NOMO-1 treated with dmso at 0.1 percent for 144 hours (cell line): Measurements from ENCODE around the gene SH3BP5.

Experiments
- DNase-seq: peaks from one replicate; lab custom pipeline; 2025; ENCODE audit not compliant: unreplicated experiment; lab: John Stamatoyannopoulos, UW

Gene SH3BP5

DNA sequence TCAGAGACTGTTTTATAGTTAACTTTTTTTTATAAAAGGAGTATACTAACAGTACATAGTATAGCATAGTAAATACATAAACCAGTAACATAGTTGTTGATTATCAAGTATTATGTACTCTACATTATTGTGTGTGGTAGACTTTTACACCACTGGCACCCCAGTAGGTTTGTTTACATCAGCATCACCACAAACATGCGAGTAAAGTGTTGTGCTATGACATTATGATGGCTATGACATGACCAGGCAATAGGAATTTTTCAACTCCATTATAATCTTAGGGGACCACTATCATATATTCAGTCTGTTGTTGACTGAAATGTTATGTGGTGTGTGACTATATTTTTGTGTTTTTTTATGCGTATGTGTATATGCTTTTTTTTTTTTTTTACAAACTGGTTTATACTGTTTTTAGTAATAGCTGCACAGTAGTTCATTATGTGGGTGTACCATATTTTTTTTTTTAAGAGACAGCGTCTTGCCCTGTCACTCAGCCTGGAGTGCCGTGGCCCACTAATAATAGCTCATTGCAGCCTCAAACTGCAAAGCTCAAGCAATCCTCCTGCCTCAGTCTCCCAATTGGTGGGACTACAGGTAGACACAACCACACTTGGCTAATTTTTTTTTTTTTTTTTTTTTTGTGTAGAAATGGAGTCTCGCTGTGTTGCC, 124.4 kb downstream of the SH3BP5 start:
- no peak for DNase-seq

GRCh38 chr3:15206662-15207576, 125.5 kb downstream of the SH3BP5 start:
- DNase-seq = no peak

- no peak for DNase-seq
These were observed 126.3 kb downstream of the SH3BP5 start, which contains the start of gene CAPN7 for GRCh38 chr3:15205934-15206661. TSS of gene CAPN7 (plus strand) at chr3:15206246. CDS start at chr3:15206496, 250 bp downstream.

- no peak for DNase-seq
These were observed 126.9 kb downstream of the SH3BP5 start for GRCh38 chr3:15205482-15205933.
